ENCODE data around the gene CRIP2. TPM values are rescaled to one million over a fixed set of nuclear protein-coding genes. Genes with fewer than 3 reads are reported as not detected.

Gene CRIP2
- total and polyA plus RNA-seq, 2 donors (not counting 1 experiment from before 2014, with no cell fraction given), result 6.0 to 81.6 TPM

- DNase-seq (no peak), ATAC-seq (ENCODE audit: low read depth) (no peak)
- H3K27me3 ChIP-seq (replicated peaks in 1 of 4; ENCODE audit: control extremely low read depth in 1 of 4, control insufficient read depth in 3 of 4, insufficient read depth in 4 of 4, low read length in 3 of 4), result peaks cover 0 to 20% (median 1%) of the 10 kb centered on the region in 4 experiments
- peaks cover 6 to 11% of the 10 kb centered on the region in 2 donors for H3K4me1 ChIP-seq (ENCODE audit: control insufficient read depth in 2 of 2, insufficient read depth in 2 of 2, low read length in 2 of 2)
- H3K9me3 ChIP-seq (ENCODE audit: control extremely low read depth in 1 of 3, control insufficient read depth in 2 of 3, insufficient read depth in 1 of 3, low read length in 2 of 3), result peaks cover 0 to under 1% (median 0%) of the 10 kb centered on the region in 3 donors
- H3K4me1 Mint-ChIP-seq, result peaks cover 2% of the 10 kb centered on the region
- no peak overlapping the region for H3K4me3 ChIP-seq (ENCODE audit: control extremely low read depth in 1 of 5, extremely low read depth in 1 of 5, insufficient read depth in 1 of 5, low read depth in 2 of 5, low read length in 4 of 5)
- intact Hi-C loops (cut with micrococcal nuclease), result no loop called here
- H4K20me1 ChIP-seq (ENCODE audit: control insufficient read depth, insufficient read depth, low read length, poor library complexity, severe bottlenecking), result no peaks in the 10 kb centered on the region
- H2AFZ ChIP-seq (ENCODE audit: insufficient read depth, low read depth, low read length, poor library complexity, severe bottlenecking), result no peak overlapping the region
- ChIA-PET POLR2A (no interaction called here), CTCF (no interaction called here)
- no peak overlapping the region for H3K27ac ChIP-seq (ENCODE audit: low read length in 2 of 2)
- H3K79me2 ChIP-seq (ENCODE audit: control insufficient read depth, insufficient read depth, low read length), result no peaks in the 10 kb centered on the region
- H3K4me2 ChIP-seq (replicated peaks; ENCODE audit: low read depth, low read length, poor library complexity, severe bottlenecking), result no peak overlapping the region
- TF ChIP-seq EZH2 (IDR thresholded peaks at IDR 0.05; ENCODE audit: borderline replicate concordance, insufficient read depth, low read depth, low read length, poor library complexity, severe bottlenecking) (no peak), CTCF (IDR thresholded peaks at IDR 0.05) (no peak)
- no peaks in the 10 kb centered on the region for H3K9me3 Mint-ChIP-seq (ENCODE audit: insufficient read depth)
- no peaks in the 10 kb centered on the region for H3K36me3 ChIP-seq (replicated peaks in 1 of 2; ENCODE audit: control extremely low read depth in 1 of 2, control insufficient read depth in 1 of 2, extremely low read depth in 1 of 2, insufficient read depth in 2 of 2, low read length in 1 of 2)
- H3K27ac Mint-ChIP-seq, result no peak overlapping the region
- no peak overlapping the region for H3K9ac ChIP-seq (ENCODE audit: low read length)
- peaks cover 25% of the 10 kb centered on the region for H3K27me3 Mint-ChIP-seq
- 88% methylated on average over 12 of the region's 12 CpGs for WGBS (ENCODE audit: insufficient coverage)
- no peak overlapping the region for H3K4me3 Mint-ChIP-seq
Measured at GRCh38 chr14:105508601-105509000, 34.0 kb downstream of the CRIP2 start.

GRCh38 chr14:105517096-105517495 lies 42.5 kb downstream of the CRIP2 start:
- TF ChIP-seq EZH2 (IDR thresholded peaks at IDR 0.05; ENCODE audit: borderline replicate concordance, insufficient read depth, low read depth, low read length, poor library complexity, severe bottlenecking) (no peak), CTCF (IDR thresholded peaks at IDR 0.05) (no peak)
- peaks cover 0 to 4% (median 0%) of the 10 kb centered on the region in 3 donors for H3K9me3 ChIP-seq (ENCODE audit: control extremely low read depth in 1 of 3, control insufficient read depth in 2 of 3, insufficient read depth in 1 of 3, low read length in 2 of 3)
- ATAC-seq (ENCODE audit: low read depth), result no peak
- H4K20me1 ChIP-seq (ENCODE audit: control insufficient read depth, insufficient read depth, low read length, poor library complexity, severe bottlenecking), result no peaks in the 10 kb centered on the region
- H3K4me1 ChIP-seq (ENCODE audit: control insufficient read depth in 2 of 2, insufficient read depth in 2 of 2, low read length in 2 of 2), result peaks cover under 1 to 4% of the 10 kb centered on the region in 2 donors
- 89% methylated on average over 4 of the region's 5 CpGs for WGBS (ENCODE audit: insufficient coverage)
- peaks cover 0 to 14% (median 5%) of the 10 kb centered on the region in 4 experiments for H3K27me3 ChIP-seq (replicated peaks in 1 of 4; ENCODE audit: control extremely low read depth in 1 of 4, control insufficient read depth in 3 of 4, insufficient read depth in 4 of 4, low read length in 3 of 4)
- intact Hi-C loops (cut with micrococcal nuclease), result no loop called here
- no peak overlapping the region for H3K4me2 ChIP-seq (replicated peaks; ENCODE audit: low read depth, low read length, poor library complexity, severe bottlenecking)
- CTCF ChIA-PET, result interaction anchor here (1.0 kb wide), 1 partner anchor 17 kb away, joined by 3 read pairs; no protein-coding TSS in a partner anchor
- H3K27ac ChIP-seq (ENCODE audit: low read length in 2 of 2), result no peak overlapping the region
- no peak overlapping the region for H3K9ac ChIP-seq (ENCODE audit: low read length)
- no peaks in the 10 kb centered on the region for H3K36me3 ChIP-seq (replicated peaks in 1 of 2; ENCODE audit: control extremely low read depth in 1 of 2, control insufficient read depth in 1 of 2, extremely low read depth in 1 of 2, insufficient read depth in 2 of 2, low read length in 1 of 2)
- no peak overlapping the region for H2AFZ ChIP-seq (ENCODE audit: insufficient read depth, low read depth, low read length, poor library complexity, severe bottlenecking)
- peaks cover 45% of the 10 kb centered on the region for H3K27me3 Mint-ChIP-seq
- no peak overlapping the region for H3K27ac Mint-ChIP-seq
- no peaks in the 10 kb centered on the region for H3K9me3 Mint-ChIP-seq (ENCODE audit: insufficient read depth)
- H3K4me3 Mint-ChIP-seq, result no peak overlapping the region
- POLR2A ChIA-PET, result no interaction called here
- H3K4me3 ChIP-seq (ENCODE audit: control extremely low read depth in 1 of 5, extremely low read depth in 1 of 5, insufficient read depth in 1 of 5, low read depth in 2 of 5, low read length in 4 of 5), result no peak overlapping the region
- DNase-seq, result no peak
- no peaks in the 10 kb centered on the region for H3K4me1 Mint-ChIP-seq
- H3K79me2 ChIP-seq (ENCODE audit: control insufficient read depth, insufficient read depth, low read length), result no peaks in the 10 kb centered on the region

All from B cell (primary cell).